Measurements from ENCODE around the gene ASTN2.

DNA sequence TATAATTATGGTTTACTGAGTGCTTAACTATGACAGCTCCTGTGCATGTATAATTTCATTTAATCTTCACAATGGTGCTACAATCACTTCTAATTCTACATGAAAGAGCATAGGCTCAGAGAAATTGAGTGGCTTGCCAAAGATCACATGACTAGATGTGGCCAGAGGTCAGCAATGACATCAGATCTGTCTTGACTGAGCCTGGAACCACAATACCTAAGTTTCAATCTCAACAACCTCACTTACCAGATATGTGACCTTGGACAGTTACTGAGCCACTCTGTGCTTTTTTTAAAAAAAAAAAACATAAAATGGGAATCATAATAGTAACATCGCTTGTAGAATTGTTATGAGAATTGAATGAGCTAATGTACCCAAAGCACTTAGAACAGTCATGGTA, 597.1 kb downstream of the ASTN2 start:
- TF ChIP-seq POLR2A (IDR thresholded peaks at IDR 0.05), result no peak
- TF ChIP-seq, protein P1, sequence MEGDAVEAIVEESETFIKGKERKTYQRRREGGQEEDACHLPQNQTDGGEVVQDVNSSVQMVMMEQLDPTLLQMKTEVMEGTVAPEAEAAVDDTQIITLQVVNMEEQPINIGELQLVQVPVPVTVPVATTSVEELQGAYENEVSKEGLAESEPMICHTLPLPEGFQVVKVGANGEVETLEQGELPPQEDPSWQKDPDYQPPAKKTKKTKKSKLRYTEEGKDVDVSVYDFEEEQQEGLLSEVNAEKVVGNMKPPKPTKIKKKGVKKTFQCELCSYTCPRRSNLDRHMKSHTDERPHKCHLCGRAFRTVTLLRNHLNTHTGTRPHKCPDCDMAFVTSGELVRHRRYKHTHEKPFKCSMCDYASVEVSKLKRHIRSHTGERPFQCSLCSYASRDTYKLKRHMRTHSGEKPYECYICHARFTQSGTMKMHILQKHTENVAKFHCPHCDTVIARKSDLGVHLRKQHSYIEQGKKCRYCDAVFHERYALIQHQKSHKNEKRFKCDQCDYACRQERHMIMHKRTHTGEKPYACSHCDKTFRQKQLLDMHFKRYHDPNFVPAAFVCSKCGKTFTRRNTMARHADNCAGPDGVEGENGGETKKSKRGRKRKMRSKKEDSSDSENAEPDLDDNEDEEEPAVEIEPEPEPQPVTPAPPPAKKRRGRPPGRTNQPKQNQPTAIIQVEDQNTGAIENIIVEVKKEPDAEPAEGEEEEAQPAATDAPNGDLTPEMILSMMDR (IDR thresholded peaks at IDR 0.05), result no peak

Data from testis (tissue), 2 donors.